Kidney (tissue), 14 donors: Measurements from ENCODE around the gene ZNF254. TPM values are rescaled to one million over a fixed set of nuclear protein-coding genes. Genes with fewer than 3 reads are reported as not detected.

Experiments
- DNase-seq, 5 donors: peaks; one replicate each; pipeline ENCODE4 v3.0.0-alpha.2; 2013 to 2020
- FAIRE-seq: peaks from 2 replicates; lab custom pipeline; 2012; peaks lifted over from hg19 to GRCh38; lab: Jason Lieb, UNC
- H3K27ac ChIP-seq, 2 donors: one replicate each; pipeline ENCODE4 v1.7.0; 2013; ENCODE audit warnings: low read depth in 2 of 2, low read length in 2 of 2, inconsistent platforms in 1 of 2
- H3K27me3 ChIP-seq: one replicate; pipeline ENCODE4 v1.7.1; 2013; ENCODE audit warnings: low read length, inconsistent platforms; ENCODE audit not compliant: control insufficient read depth, insufficient read depth
- H3K36me3 ChIP-seq, 3 donors: one replicate each; pipeline versions ENCODE4 v1.7.0 to v1.7.1; 2013; ENCODE audit warnings: low read length in 3 of 3, control low read depth in 1 of 3, inconsistent platforms in 1 of 3; ENCODE audit not compliant: insufficient read depth in 3 of 3, control insufficient read depth in 2 of 3
- H3K4me1 ChIP-seq, 3 donors: one replicate each; pipeline versions ENCODE4 v1.7.0 to v1.7.1; 2013; ENCODE audit warnings: low read length in 3 of 3, inconsistent platforms in 1 of 3, low read depth in 1 of 3; ENCODE audit not compliant: control insufficient read depth in 2 of 3, insufficient read depth in 2 of 3
- H3K4me3 ChIP-seq, 3 donors: one replicate each; pipeline versions ENCODE4 v1.7.0 to v1.8.1; 2013; ENCODE audit warnings: low read length in 3 of 3, control low read depth in 1 of 3, inconsistent platforms in 1 of 3
- H3K9ac ChIP-seq, 3 donors: one replicate each; pipeline versions ENCODE4 v1.7.0 to v1.7.1; 2013; ENCODE audit warnings: low read length in 3 of 3, control low read depth in 1 of 3, inconsistent platforms in 1 of 3
- H3K9me3 ChIP-seq, 3 donors: one replicate each; pipeline versions ENCODE4 v1.7.0 to v1.7.1; 2013; ENCODE audit warnings: low read length in 3 of 3, control low read depth in 1 of 3, inconsistent platforms in 1 of 3; ENCODE audit not compliant: control insufficient read depth in 2 of 3, insufficient read depth in 1 of 3
- CTCF ChIP-seq: IDR thresholded peaks from 3 replicates; pipeline ENCODE4 v1.5.1; 2012; ENCODE audit warnings: mild to moderate bottlenecking, moderate library complexity, borderline replicate concordance; ENCODE audit not compliant: insufficient read depth; ENCODE audit errors: extremely low read depth
- intact Hi-C: fragments of 100-400 bp; cut with DNase I; formaldehyde crosslinking; loops from one replicate; pipeline ENCODE4 v1.11.1; 2022
- polyA plus RNA-seq: library from polyadenylated mRNA; stranded (reverse); fragments of 350-450 nt; fragmentation: Illumina TruSeq; extraction: RNeasy Lipid Tissue Mini Kit (QIAGEN cat#74804); gene quantifications from one replicate; pipeline ENCODE4 v1.2.3, GENCODE V29; 2014; ENCODE audit warnings: low read depth, low replicate concordance; ENCODE audit not compliant: insufficient read depth
- total RNA-seq: library from RNA; stranded (reverse); fragmentation: NEBNext Ultra II Directional; extraction: Animal tissue kit (Norgen Biotek cat#: 25700); gene quantifications from one replicate; pipeline ENCODE4 v1.2.1, GENCODE V29; 2021
- donor health status: control.
- donor health status: control.
- donor health status: control.
- donor health status: control.
- donor health status: control.
- donor health status: DM: yes; HTN: yes; CAD: no.
- donor health status: Normal renal cell carcinoma (clear cell type).

ZNF254 gene
- total and polyA plus RNA-seq, 2 donors from 2014 or later = 5.7 to 23.1 TPM

GRCh38 chr19:24140591-24140990 is 53.6 kb downstream of the ZNF254 start:
- FAIRE-seq (no peak), DNase-seq (no peak)
- no peak for TF ChIP-seq CTCF
- H3K9ac ChIP-seq = no peak overlapping the region
- H3K9me3 ChIP-seq = peaks cover 6 to 43% (median 20%) of the 10 kb centered on the region in 3 donors
- peaks cover 0 to 2% (median 0%) of the 10 kb centered on the region in 3 donors for H3K36me3 ChIP-seq
- H3K4me3 ChIP-seq = no peak overlapping the region
- H3K27ac ChIP-seq = no peak overlapping the region
- intact Hi-C loops = no loop called here
- no peaks in the 10 kb centered on the region for H3K4me1 ChIP-seq
- no peaks in the 10 kb centered on the region for H3K27me3 ChIP-seq

GRCh38 chr19:24141612-24142011 is 54.6 kb downstream of the ZNF254 start:
- FAIRE-seq = no peak
- DNase-seq = no peak
- Histone ChIP-seq H3K4me1 (no peaks in the 10 kb centered on the region), H3K9ac (no peak overlapping the region), H3K27me3 (no peaks in the 10 kb centered on the region), H3K27ac (no peak overlapping the region), H3K4me3 (no peak overlapping the region), H3K9me3 (peaks cover 6 to 38% (median 12%) of the 10 kb centered on the region in 3 donors), H3K36me3 (no peaks in the 10 kb centered on the region)
- intact Hi-C loops = no loop called here
- no peak for TF ChIP-seq CTCF

GRCh38 chr19:24142771-24143170 is 55.8 kb downstream of the ZNF254 start:
- no peaks in the 10 kb centered on the region for H3K27me3 ChIP-seq
- no peak overlapping the region for H3K27ac ChIP-seq
- no peak for TF ChIP-seq CTCF
- FAIRE-seq (peak; percentile 3), DNase-seq (no peak)
- intact Hi-C loops = no loop called here
- no peak overlapping the region for H3K4me3 ChIP-seq
- peaks cover 2 to 31% (median 4%) of the 10 kb centered on the region in 3 donors for H3K9me3 ChIP-seq
- no peak overlapping the region for H3K9ac ChIP-seq
- no peaks in the 10 kb centered on the region for H3K36me3 ChIP-seq
- H3K4me1 ChIP-seq = no peaks in the 10 kb centered on the region

GRCh38 chr19:24159707-24160106 is 72.7 kb downstream of the ZNF254 start:
- Histone ChIP-seq H3K4me3 (no peak overlapping the region), H3K4me1 (no peaks in the 10 kb centered on the region), H3K36me3 (no peaks in the 10 kb centered on the region), H3K27me3 (no peaks in the 10 kb centered on the region), H3K9ac (no peak overlapping the region), H3K9me3 (peaks cover 2 to 12% (median 3%) of the 10 kb centered on the region in 3 donors), H3K27ac (no peak overlapping the region)
- peak in 2 of 5 donors; percentile 24 to 42 for DNase-seq
- TF ChIP-seq CTCF = no peak
- FAIRE-seq = no peak
- intact Hi-C loops = no loop called here
